ENCODE measurements around the gene DCBLD1.

Gene DCBLD1

GRCh38 chr6:117544716-117545115, 62.2 kb downstream of the DCBLD1 start:
- Histone ChIP-seq H3K4me2 (ENCODE audit: low read depth, low read length, poor library complexity, severe bottlenecking) (no peak overlapping the region), H3K9me2 (replicated peaks; ENCODE audit: insufficient read depth, low read length) (no peaks in the 10 kb centered on the region), H3K9me3 (ENCODE audit: insufficient read depth, low read length) (no peaks in the 10 kb centered on the region), H3F3A (ENCODE audit: insufficient read depth) (no peaks in the 10 kb centered on the region), H3K4me3 (ENCODE audit: insufficient read depth, low read length, poor library complexity, severe bottlenecking) (no peak overlapping the region), H3K9ac (ENCODE audit: low read length) (no peak overlapping the region), H3K27ac (ENCODE audit: low read depth, low read length) (no peak overlapping the region), H3K27me3 (ENCODE audit: low read length) (no peaks in the 10 kb centered on the region), H2AFZ (ENCODE audit: low read depth, low read length, severe bottlenecking) (no peak overlapping the region), H3K79me2 (ENCODE audit: insufficient read depth, low read length) (no peaks in the 10 kb centered on the region), H4K20me1 (ENCODE audit: low read depth, low read length) (no peaks in the 10 kb centered on the region), H3K36me3 (ENCODE audit: low read length) (no peaks in the 10 kb centered on the region)
- TF ChIP-seq EZH2phosphoT487 (conservative IDR thresholded peaks at IDR 0.05; ENCODE audit: low read length) (no peak), CTCF (IDR thresholded peaks at IDR 0.05; ENCODE audit: insufficient read depth, low read length, poor library complexity, severe bottlenecking) (no peak)

GRCh38 chr6:117545161-117545595, 62.7 kb downstream of the DCBLD1 start:
- no peak overlapping the region for H3K9ac ChIP-seq (ENCODE audit: low read length)
- no peaks in the 10 kb centered on the region for H4K20me1 ChIP-seq (ENCODE audit: low read depth, low read length)
- H3K27ac ChIP-seq (ENCODE audit: low read depth, low read length): no peak overlapping the region
- H2AFZ ChIP-seq (ENCODE audit: low read depth, low read length, severe bottlenecking): no peak overlapping the region
- H3F3A ChIP-seq (ENCODE audit: insufficient read depth): no peaks in the 10 kb centered on the region
- H3K9me3 ChIP-seq (ENCODE audit: insufficient read depth, low read length): no peaks in the 10 kb centered on the region
- H3K4me2 ChIP-seq (ENCODE audit: low read depth, low read length, poor library complexity, severe bottlenecking): no peak overlapping the region
- no peaks in the 10 kb centered on the region for H3K9me2 ChIP-seq (replicated peaks; ENCODE audit: insufficient read depth, low read length)
- no peaks in the 10 kb centered on the region for H3K79me2 ChIP-seq (ENCODE audit: insufficient read depth, low read length)
- TF ChIP-seq CTCF (IDR thresholded peaks at IDR 0.05; ENCODE audit: insufficient read depth, low read length, poor library complexity, severe bottlenecking) (no peak), EZH2phosphoT487 (conservative IDR thresholded peaks at IDR 0.05; ENCODE audit: low read length) (no peak)
- H3K4me3 ChIP-seq (ENCODE audit: insufficient read depth, low read length, poor library complexity, severe bottlenecking): no peak overlapping the region
- no peaks in the 10 kb centered on the region for H3K27me3 ChIP-seq (ENCODE audit: low read length)
- H3K36me3 ChIP-seq (ENCODE audit: low read length): no peaks in the 10 kb centered on the region

- TF ChIP-seq EZH2phosphoT487 (conservative IDR thresholded peaks at IDR 0.05; ENCODE audit: low read length) (no peak), CTCF (IDR thresholded peaks at IDR 0.05; ENCODE audit: insufficient read depth, low read length, poor library complexity, severe bottlenecking) (no peak)
- H3K9me3 ChIP-seq (ENCODE audit: insufficient read depth, low read length): no peaks in the 10 kb centered on the region
- no peak overlapping the region for H3K4me2 ChIP-seq (ENCODE audit: low read depth, low read length, poor library complexity, severe bottlenecking)
- no peaks in the 10 kb centered on the region for H3F3A ChIP-seq (ENCODE audit: insufficient read depth)
- H3K27me3 ChIP-seq (ENCODE audit: low read length): no peaks in the 10 kb centered on the region
- no peaks in the 10 kb centered on the region for H4K20me1 ChIP-seq (ENCODE audit: low read depth, low read length)
- no peaks in the 10 kb centered on the region for H3K79me2 ChIP-seq (ENCODE audit: insufficient read depth, low read length)
- H2AFZ ChIP-seq (ENCODE audit: low read depth, low read length, severe bottlenecking): no peak overlapping the region
- no peaks in the 10 kb centered on the region for H3K9me2 ChIP-seq (replicated peaks; ENCODE audit: insufficient read depth, low read length)
- H3K36me3 ChIP-seq (ENCODE audit: low read length): no peaks in the 10 kb centered on the region
- H3K27ac ChIP-seq (ENCODE audit: low read depth, low read length): no peak overlapping the region
- H3K4me3 ChIP-seq (ENCODE audit: insufficient read depth, low read length, poor library complexity, severe bottlenecking): no peak overlapping the region
- H3K9ac ChIP-seq (ENCODE audit: low read length): no peak overlapping the region
Observed at GRCh38 chr6:117546674-117547073, 64.2 kb downstream of the DCBLD1 start.
